Keratinocyte (primary cell): Measurements from ENCODE around the gene CTTN. TPM values are rescaled to one million over a fixed set of nuclear protein-coding genes. Genes with fewer than 3 reads are reported as not detected.

Experiments used
- DNase-seq: peaks from one replicate; pipeline ENCODE4 v3.0.0-alpha.2; 2011; ENCODE audit warnings: low read depth, missing footprints, low spot score
- FAIRE-seq: peaks from 2 replicates; lab custom pipeline; 2011; peaks lifted over from hg19 to GRCh38; lab: Jason Lieb, UNC
- H2AFZ ChIP-seq: 2 replicates; pipeline ENCODE4 v1.6.0; 2012; ENCODE audit warnings: low read length, control low read depth, inconsistent platforms; ENCODE audit not compliant: control insufficient read depth
- H3K27ac ChIP-seq: 2 replicates; pipeline ENCODE4 v1.5.1; 2011; ENCODE audit warnings: low read length; ENCODE audit not compliant: control insufficient read depth, insufficient read depth
- H3K27me3 ChIP-seq: 3 replicates; pipeline ENCODE4 v1.6.0; 2011; ENCODE audit warnings: low read length; ENCODE audit not compliant: control insufficient read depth, insufficient read depth; ENCODE audit errors: extremely low read depth
- H3K36me3 ChIP-seq, 2 experiments: 2 replicates in 1 of 2; 3 replicates in 1 of 2; pipeline ENCODE4 v1.5.1; 2011; ENCODE audit warnings: low read length in 2 of 2, mild to moderate bottlenecking in 1 of 2; ENCODE audit not compliant: control insufficient read depth in 2 of 2, insufficient read depth in 2 of 2; ENCODE audit errors: extremely low read depth in 1 of 2
- H3K4me1 ChIP-seq: 3 replicates; pipeline ENCODE4 v1.5.1; 2011; ENCODE audit warnings: low read length; ENCODE audit not compliant: control insufficient read depth, insufficient read depth; ENCODE audit errors: extremely low read depth
- H3K4me2 ChIP-seq: 3 replicates; pipeline ENCODE4 v1.6.0; 2011; ENCODE audit warnings: low read depth, low read length; ENCODE audit not compliant: control insufficient read depth, insufficient read depth; ENCODE audit errors: extremely low read depth
- H3K4me3 ChIP-seq, 3 experiments: fragments of 200-600 bp in 1 of 3; sonication (generic) in 1 of 3; 2 replicates in 2 of 3; 3 replicates in 1 of 3; pipeline ENCODE4 v1.5.1; 2011 to 2016; ENCODE audit warnings: low read length in 3 of 3, mild to moderate bottlenecking in 3 of 3, control low read depth in 2 of 3, inconsistent platforms in 1 of 3, low read depth in 1 of 3, mixed read lengths in 1 of 3, mixed run types in 1 of 3, moderate library complexity in 1 of 3; ENCODE audit not compliant: control insufficient read depth in 2 of 3, insufficient read depth in 2 of 3; ENCODE audit errors: extremely low read depth in 1 of 3
- H3K79me2 ChIP-seq: 2 replicates; pipeline ENCODE4 v1.6.0; 2012; ENCODE audit warnings: low read length; ENCODE audit not compliant: control insufficient read depth, insufficient read depth
- H3K9ac ChIP-seq: 3 replicates; pipeline ENCODE4 v1.6.0; 2011; ENCODE audit warnings: low read length; ENCODE audit not compliant: control insufficient read depth, insufficient read depth; ENCODE audit errors: extremely low read depth
- H3K9me1 ChIP-seq: 3 replicates; pipeline ENCODE4 v1.6.0; 2011; ENCODE audit warnings: low read length; ENCODE audit not compliant: control insufficient read depth, insufficient read depth; ENCODE audit errors: extremely low read depth
- H3K9me3 ChIP-seq: 2 replicates; pipeline ENCODE4 v1.5.1; 2012; ENCODE audit warnings: low read depth, low read length; ENCODE audit not compliant: control insufficient read depth
- H4K20me1 ChIP-seq: 3 replicates; pipeline ENCODE4 v1.6.0; 2011; ENCODE audit warnings: low read length; ENCODE audit not compliant: control insufficient read depth, insufficient read depth; ENCODE audit errors: extremely low read depth
- EZH2 ChIP-seq: IDR thresholded peaks from one replicate; pipeline ENCODE4 v1.6.1; 2012; ENCODE audit warnings: inconsistent platforms, mild to moderate bottlenecking, low read length, moderate library complexity
- dilution Hi-C: fragments of 300-500 bp; cut with MboI; formaldehyde crosslinking; loops from one replicate; pipeline ENCODE4 v1.7.0; 2020; ENCODE audit warnings: low sequenced_read_pairs; ENCODE audit not compliant: extremely low pct_ligation_motif_present
- polyA plus RNA-seq, 5 experiments: library from polyadenylated mRNA; depleted of rRNA in 3 of 5; stranded (reverse) in 3 of 5; stranded (forward) in 1 of 5; unstranded in 1 of 5; fragments of >200 nt; gene quantifications; 1 replicate in 1 of 5; 2 replicates in 3 of 5; 3 replicates in 1 of 5; pipeline versions ENCODE4 v1.2.1 to v1.2.3, GENCODE V29; 2011 to 2012; ENCODE audit warnings: missing spikeins in 2 of 5, low read depth in 1 of 5, low replicate concordance in 1 of 5
- TF ChIP-seq, protein P1 (sequence below), 3 experiments: IDR thresholded peaks in 1 of 3; conservative IDR thresholded peaks in 1 of 3; optimal IDR thresholded peaks in 1 of 3; 2 replicates in 2 of 3; 3 replicates in 1 of 3; pipeline versions ENCODE3 to v1.5.1; 2011; ENCODE audit warnings: low read length in 3 of 3, mild to moderate bottlenecking in 3 of 3, moderate library complexity in 2 of 3, control low read depth in 1 of 3, inconsistent platforms in 1 of 3; ENCODE audit not compliant: insufficient read depth in 2 of 3; ENCODE audit errors: extremely low read depth in 1 of 3

Gene CTTN
- polyA plus RNA-seq, 1 donor (not counting 4 experiments of a cell fraction or from before 2014, with no cell fraction given): 184 TPM

DNA sequence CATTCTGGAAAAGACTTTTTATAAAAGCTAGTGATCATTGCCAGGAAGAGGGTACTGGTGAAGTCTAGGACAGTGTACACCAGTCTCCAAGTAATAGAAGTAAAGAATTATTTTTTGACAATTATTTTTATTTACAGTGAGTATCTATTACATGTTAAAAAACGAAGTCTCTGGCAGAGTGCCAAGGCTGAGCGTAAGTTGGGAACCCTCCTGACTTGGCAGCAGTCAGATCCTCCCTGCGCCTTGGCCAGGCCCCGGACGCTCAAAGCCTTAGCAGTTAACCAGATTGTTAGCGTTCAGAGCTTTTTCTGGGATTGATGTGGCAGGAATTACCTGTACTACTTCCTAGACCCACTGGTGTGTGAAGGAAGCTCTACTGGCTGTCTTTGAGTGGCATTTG lies 38.1 kb upstream of the CTTN start:
- H3K4me2 ChIP-seq: no peak overlapping the region
- peaks cover 29 to 34% of the 10 kb centered on the region in 2 experiments for H3K36me3 ChIP-seq
- no peak for DNase-seq
- no peaks in the 10 kb centered on the region for H3K79me2 ChIP-seq
- no peaks in the 10 kb centered on the region for H4K20me1 ChIP-seq
- H3K27ac ChIP-seq: no peak overlapping the region
- H3K4me3 ChIP-seq: no peak overlapping the region
- H2AFZ ChIP-seq: no peak overlapping the region
- no peaks in the 10 kb centered on the region for H3K4me1 ChIP-seq
- dilution Hi-C loops: no loop called here
- no peak for TF ChIP-seq EZH2
- TF ChIP-seq, protein P1, sequence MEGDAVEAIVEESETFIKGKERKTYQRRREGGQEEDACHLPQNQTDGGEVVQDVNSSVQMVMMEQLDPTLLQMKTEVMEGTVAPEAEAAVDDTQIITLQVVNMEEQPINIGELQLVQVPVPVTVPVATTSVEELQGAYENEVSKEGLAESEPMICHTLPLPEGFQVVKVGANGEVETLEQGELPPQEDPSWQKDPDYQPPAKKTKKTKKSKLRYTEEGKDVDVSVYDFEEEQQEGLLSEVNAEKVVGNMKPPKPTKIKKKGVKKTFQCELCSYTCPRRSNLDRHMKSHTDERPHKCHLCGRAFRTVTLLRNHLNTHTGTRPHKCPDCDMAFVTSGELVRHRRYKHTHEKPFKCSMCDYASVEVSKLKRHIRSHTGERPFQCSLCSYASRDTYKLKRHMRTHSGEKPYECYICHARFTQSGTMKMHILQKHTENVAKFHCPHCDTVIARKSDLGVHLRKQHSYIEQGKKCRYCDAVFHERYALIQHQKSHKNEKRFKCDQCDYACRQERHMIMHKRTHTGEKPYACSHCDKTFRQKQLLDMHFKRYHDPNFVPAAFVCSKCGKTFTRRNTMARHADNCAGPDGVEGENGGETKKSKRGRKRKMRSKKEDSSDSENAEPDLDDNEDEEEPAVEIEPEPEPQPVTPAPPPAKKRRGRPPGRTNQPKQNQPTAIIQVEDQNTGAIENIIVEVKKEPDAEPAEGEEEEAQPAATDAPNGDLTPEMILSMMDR (optimal IDR thresholded peaks at IDR 0.05 in 1 of 3, IDR thresholded peaks at IDR 0.05 in 1 of 3, conservative IDR thresholded peaks at IDR 0.05 in 1 of 3; ENCODE audit: extremely low read depth in 1 of 3, insufficient read depth in 2 of 3, low read length in 3 of 3): no peak
- H3K9me1 ChIP-seq: no peaks in the 10 kb centered on the region
- no peaks in the 10 kb centered on the region for H3K9me3 ChIP-seq
- H3K27me3 ChIP-seq: no peaks in the 10 kb centered on the region
- FAIRE-seq: no peak
- no peak overlapping the region for H3K9ac ChIP-seq

DNA sequence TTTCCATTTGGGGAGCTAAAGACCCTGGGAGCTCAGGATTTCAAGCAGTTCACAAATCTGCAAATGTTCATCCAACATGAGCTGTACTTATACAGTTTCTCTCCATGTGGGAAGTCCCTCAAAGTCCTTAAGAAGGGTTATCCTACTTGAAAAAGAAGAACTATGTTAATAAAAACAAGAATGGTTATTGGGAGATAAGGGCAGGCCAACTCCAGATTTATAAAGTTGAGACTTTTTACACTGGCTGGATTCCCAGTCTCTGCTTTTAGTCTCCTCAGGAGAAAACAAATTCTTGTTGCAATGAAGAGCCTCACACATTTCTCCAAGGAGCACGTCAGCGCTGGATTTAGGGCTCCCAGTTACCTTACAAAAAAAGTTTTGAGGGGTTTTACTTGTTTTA lies 34.2 kb upstream of the CTTN start:
- no peaks in the 10 kb centered on the region for H3K9me1 ChIP-seq
- dilution Hi-C loops: no loop called here
- no peak overlapping the region for H3K4me2 ChIP-seq
- H2AFZ ChIP-seq: no peak overlapping the region
- TF ChIP-seq, protein P1 (optimal IDR thresholded peaks at IDR 0.05 in 1 of 3, IDR thresholded peaks at IDR 0.05 in 1 of 3, conservative IDR thresholded peaks at IDR 0.05 in 1 of 3; ENCODE audit: extremely low read depth in 1 of 3, insufficient read depth in 2 of 3, low read length in 3 of 3): no peak
- TF ChIP-seq EZH2: no peak
- FAIRE-seq: no peak
- H3K27ac ChIP-seq: no peak overlapping the region
- no peaks in the 10 kb centered on the region for H3K79me2 ChIP-seq
- no peak overlapping the region for H3K9ac ChIP-seq
- peaks cover 11 to 26% of the 10 kb centered on the region in 2 experiments for H3K36me3 ChIP-seq
- H3K27me3 ChIP-seq: no peaks in the 10 kb centered on the region
- no peak for DNase-seq
- no peaks in the 10 kb centered on the region for H3K9me3 ChIP-seq
- no peak overlapping the region for H3K4me3 ChIP-seq
- H3K4me1 ChIP-seq: no peaks in the 10 kb centered on the region
- no peaks in the 10 kb centered on the region for H4K20me1 ChIP-seq
